HCT116 (cell line): ENCODE results near the gene AP1AR. TPM values are rescaled to one million over a fixed set of nuclear protein-coding genes. Genes with fewer than 3 reads are reported as not detected.

Experiments used
- total RNA-seq: library from RNA; stranded (reverse); gene quantifications from one replicate; pipeline ENCODE4 v1.2.1, GENCODE V29; 2021; ENCODE audit not compliant: unreplicated experiment

AP1AR gene
- total RNA-seq, 1 experiment from 2014 or later: 56.7 TPM

Other genes starting within 250 kb of the AP1AR start
- 4.5 TPM for gene FAM241A, start 86.3 kb upstream of the AP1AR start, total RNA-seq
- 29.2 TPM for gene TIFA, start 54.1 kb downstream of the AP1AR start, total RNA-seq
- gene ALPK1, start 65.6 kb downstream of the AP1AR start, total RNA-seq: 21.3 TPM